HepG2 (cell line): ENCODE data around the gene DCST2. TPM values are rescaled to one million over a fixed set of nuclear protein-coding genes. Genes with fewer than 3 reads are reported as not detected.

Experiments used
- ADNP ChIP-seq: sonication (generic); formaldehyde crosslinking; IDR thresholded peaks from 2 replicates; pipeline ENCODE4 v1.4.0; 2020; ENCODE audit warnings: missing genetic modification reagents
- NCOA1 ChIP-seq: sonication (generic); formaldehyde crosslinking; IDR thresholded peaks from 2 replicates; pipeline ENCODE4 v1.9.0; 2021; ENCODE audit warnings: missing genetic modification reagents
- ONECUT2 ChIP-seq: sonication (generic); formaldehyde crosslinking; IDR thresholded peaks from 2 replicates; pipeline ENCODE4 v1.4.0; 2020; ENCODE audit warnings: missing genetic modification reagents
- RBM39 ChIP-seq: fragments of 200-400 bp; formaldehyde crosslinking; IDR thresholded peaks from one replicate; pipeline ENCODE4 v1.6.1; 2018; ENCODE audit warnings: antibody characterized with exemption, mild to moderate bottlenecking, low read depth, low read length; ENCODE audit not compliant: poor library complexity, severe bottlenecking
- RFXAP ChIP-seq: sonication (generic); formaldehyde crosslinking; IDR thresholded peaks from 2 replicates; pipeline ENCODE4 v1.4.0; 2020; ENCODE audit warnings: missing genetic modification reagents, borderline replicate concordance
- SRSF9 ChIP-seq: fragments of 200-400 bp; formaldehyde crosslinking; IDR thresholded peaks from 2 replicates; pipeline ENCODE4 v1.6.1; 2018; ENCODE audit warnings: borderline replicate concordance, mild to moderate bottlenecking, low read depth, low read length; ENCODE audit not compliant: insufficient read depth, poor library complexity, severe bottlenecking
- SRY ChIP-seq: sonication (generic); formaldehyde crosslinking; IDR thresholded peaks from 2 replicates; pipeline ENCODE4 v1.8.0; 2022; ENCODE audit warnings: mild to moderate bottlenecking, missing genetic modification reagents
- TARDBP ChIP-seq: sonication (generic); formaldehyde crosslinking; IDR thresholded peaks from 2 replicates; pipeline ENCODE4 v1.8.0; 2022; ENCODE audit warnings: mild to moderate bottlenecking, missing genetic modification reagents
- ZNF773 ChIP-seq: sonication (generic); formaldehyde crosslinking; IDR thresholded peaks from 2 replicates; pipeline ENCODE4 v1.4.0; 2020; ENCODE audit warnings: missing genetic modification reagents, borderline replicate concordance
- ZNF776 ChIP-seq: sonication (generic); formaldehyde crosslinking; IDR thresholded peaks from 2 replicates; pipeline ENCODE4 v1.4.0; 2020; ENCODE audit warnings: mild to moderate bottlenecking, missing genetic modification reagents
- polyA plus RNA-seq, 8 experiments: library from polyadenylated mRNA; depleted of rRNA in 3 of 8; stranded (reverse) in 7 of 8; unstranded in 1 of 8; fragments of >200 nt; fragmentation: Illumina TruSeq in 4 of 8; extraction: Trizol in 4 of 8; gene quantifications; 2 replicates each; pipeline versions ENCODE4 v1.2.1 to v1.2.3, GENCODE V29; 2011 to 2016; ENCODE audit warnings: low read depth in 4 of 8, missing spikeins in 1 of 8, mixed read lengths in 1 of 8; ENCODE audit not compliant: insufficient read depth in 1 of 8
- total RNA-seq, 5 experiments: library from RNA; depleted of rRNA; stranded (reverse); fragments of >200 nt; fragmentation: Illumina TruSeq; extraction: Trizol; gene quantifications; 2 replicates each; pipeline ENCODE4 v1.2.3, GENCODE V29; 2016; ENCODE audit warnings: low read depth in 1 of 5
- TF ChIP-seq, protein P1 (sequence below): sonication (generic); formaldehyde crosslinking; conservative IDR thresholded peaks from 2 replicates; pipeline ENCODE4 v1.4.0; 2020; ENCODE audit warnings: missing genetic modification reagents
- TF ChIP-seq, protein P2 (sequence below): sonication (generic); formaldehyde crosslinking; IDR thresholded peaks from 2 replicates; pipeline ENCODE4 v1.8.1; 2023; ENCODE audit warnings: mild to moderate bottlenecking, moderate library complexity, missing genetic modification reagents

Gene DCST2
- total and polyA plus RNA-seq, 2 of the 13 experiments (the other 11 are each of a cell fraction or from before 2014, with no cell fraction given) = 0.74 TPM; not detected in 1

DNA sequence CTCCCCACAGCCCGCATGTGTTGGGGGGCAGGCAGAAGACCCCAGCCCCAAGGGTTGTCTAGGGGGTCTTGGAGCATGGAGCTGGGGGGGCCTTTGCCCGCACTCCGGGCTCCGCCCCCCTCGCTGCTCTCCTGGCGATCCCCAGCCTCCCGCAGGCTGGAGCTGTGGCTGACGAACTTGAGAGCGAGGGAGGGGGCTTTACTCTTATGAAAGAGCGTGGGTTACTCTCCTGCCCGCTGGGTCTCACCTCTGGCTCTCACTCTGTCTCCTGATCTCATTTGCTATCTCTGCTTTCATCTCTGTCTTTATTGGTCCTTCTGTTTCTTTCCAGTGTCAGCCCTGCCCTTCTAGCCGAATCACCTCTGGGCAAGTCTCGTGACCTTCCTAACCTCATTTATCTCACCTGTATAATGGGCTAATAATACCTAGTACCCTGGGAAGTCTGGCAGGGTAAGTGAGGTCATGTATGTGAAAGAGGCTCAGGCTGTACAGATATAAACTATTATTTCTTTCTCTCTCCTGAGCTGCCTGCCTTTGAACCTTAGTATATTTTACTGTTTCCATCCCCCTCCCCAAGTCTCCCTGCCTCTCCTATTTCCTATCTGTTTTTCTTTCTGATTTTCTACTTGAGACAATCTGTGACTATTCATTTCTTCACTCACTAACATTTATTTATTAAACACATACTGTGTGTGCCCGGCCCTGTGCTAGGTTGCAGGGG, 30.7 kb upstream of the DCST2 start (continued):
- TF ChIP-seq, protein P1, sequence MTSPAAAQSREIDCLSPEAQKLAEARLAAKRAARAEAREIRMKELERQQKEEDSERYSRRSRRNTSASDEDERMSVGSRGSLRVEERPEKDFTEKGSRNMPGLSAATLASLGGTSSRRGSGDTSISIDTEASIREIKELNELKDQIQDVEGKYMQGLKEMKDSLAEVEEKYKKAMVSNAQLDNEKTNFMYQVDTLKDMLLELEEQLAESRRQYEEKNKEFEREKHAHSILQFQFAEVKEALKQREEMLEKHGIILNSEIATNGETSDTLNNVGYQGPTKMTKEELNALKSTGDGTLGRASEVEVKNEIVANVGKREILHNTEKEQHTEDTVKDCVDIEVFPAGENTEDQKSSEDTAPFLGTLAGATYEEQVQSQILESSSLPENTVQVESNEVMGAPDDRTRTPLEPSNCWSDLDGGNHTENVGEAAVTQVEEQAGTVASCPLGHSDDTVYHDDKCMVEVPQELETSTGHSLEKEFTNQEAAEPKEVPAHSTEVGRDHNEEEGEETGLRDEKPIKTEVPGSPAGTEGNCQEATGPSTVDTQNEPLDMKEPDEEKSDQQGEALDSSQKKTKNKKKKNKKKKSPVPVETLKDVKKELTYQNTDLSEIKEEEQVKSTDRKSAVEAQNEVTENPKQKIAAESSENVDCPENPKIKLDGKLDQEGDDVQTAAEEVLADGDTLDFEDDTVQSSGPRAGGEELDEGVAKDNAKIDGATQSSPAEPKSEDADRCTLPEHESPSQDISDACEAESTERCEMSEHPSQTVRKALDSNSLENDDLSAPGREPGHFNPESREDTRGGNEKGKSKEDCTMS (CRISPR knock-in tag) = no peak
- TF ChIP-seq RFXAP (CRISPR knock-in tag) (no peak), RBM39 (no peak), SRY (CRISPR knock-in tag) (peak; percentile 4; the same call in 1 of the 2 replicates), ZNF773 (CRISPR knock-in tag) (no peak), ONECUT2 (CRISPR knock-in tag) (no peak), TARDBP (CRISPR knock-in tag) (0 out of 2 replicates have a peak, but pooled peaks have one; percentile 29), ZNF776 (no peak), ADNP (peak; percentile 76), NCOA1 (CRISPR knock-in tag) (peak; percentile 35; the same call in 1 of the 2 replicates), SRSF9 (no peak)
- TF ChIP-seq, protein P2, sequence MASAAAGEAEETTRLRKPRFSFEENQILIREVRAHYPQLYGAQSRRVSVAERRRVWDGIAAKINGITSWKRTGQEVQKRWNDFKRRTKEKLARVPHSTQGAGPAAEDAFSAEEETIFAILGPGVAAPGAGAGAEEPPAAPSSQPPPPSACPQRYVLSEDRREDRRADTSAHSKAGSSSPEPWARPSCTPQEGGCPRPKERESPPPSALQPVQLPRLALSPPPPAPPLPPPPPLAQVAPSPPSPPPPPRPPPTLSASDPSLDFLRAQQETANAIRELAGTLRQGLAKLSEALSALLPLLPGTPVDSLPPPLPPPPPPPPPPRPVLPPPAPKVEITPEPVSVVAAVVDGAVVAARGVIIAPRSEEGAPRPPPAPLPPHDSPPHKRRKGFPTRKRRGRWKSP = no peak
